HEK293T (cell line): Measurements from ENCODE around the gene OR1A1.
"Not testable (repeated sequence)": the region's sequence is repeated elsewhere in the genome, so short reads cannot be mapped to it uniquely, and the experiment has no call there.

Source experiments
- ARNT ChIP-seq: fragments of 450-650 bp; IDR thresholded peaks from 2 replicates; pipeline ENCODE4 v1.6.1; 2017; ENCODE audit warnings: mild to moderate bottlenecking
- BHLHE40 ChIP-seq: fragments of 450-650 bp; IDR thresholded peaks from 2 replicates; pipeline ENCODE4 v1.6.1; 2016; ENCODE audit warnings: mild to moderate bottlenecking, moderate library complexity, borderline replicate concordance
- CTBP1 ChIP-seq: fragments of 450-650 bp; IDR thresholded peaks from 2 replicates; pipeline ENCODE4 v1.6.1; 2016; ENCODE audit warnings: borderline replicate concordance
- ELF4 ChIP-seq: fragments of 450-650 bp; IDR thresholded peaks from 2 replicates; pipeline ENCODE4 v1.6.1; 2017; ENCODE audit warnings: antibody characterized with exemption
- HDGF ChIP-seq: fragments of 450-650 bp; IDR thresholded peaks from 2 replicates; pipeline ENCODE4 v1.6.1; 2017; ENCODE audit warnings: antibody characterized with exemption, borderline replicate concordance
- SP1 ChIP-seq: fragments of 450-650 bp; IDR thresholded peaks from 2 replicates; pipeline ENCODE4 v1.6.1; 2017
- SUZ12 ChIP-seq: fragments of 450-650 bp; IDR thresholded peaks from 2 replicates; pipeline ENCODE4 v1.6.1; 2016; ENCODE audit warnings: mild to moderate bottlenecking
- TARDBP ChIP-seq: fragments of 450-650 bp; IDR thresholded peaks from 2 replicates; pipeline ENCODE4 v1.6.1; 2016
- ZNF384 ChIP-seq: fragments of 450-650 bp; IDR thresholded peaks from 2 replicates; pipeline ENCODE4 v1.6.1; 2016
- TF ChIP-seq, protein P1 (sequence below): fragments of 450-650 bp; IDR thresholded peaks from 2 replicates; pipeline ENCODE4 v1.6.1; 2016

DNA sequence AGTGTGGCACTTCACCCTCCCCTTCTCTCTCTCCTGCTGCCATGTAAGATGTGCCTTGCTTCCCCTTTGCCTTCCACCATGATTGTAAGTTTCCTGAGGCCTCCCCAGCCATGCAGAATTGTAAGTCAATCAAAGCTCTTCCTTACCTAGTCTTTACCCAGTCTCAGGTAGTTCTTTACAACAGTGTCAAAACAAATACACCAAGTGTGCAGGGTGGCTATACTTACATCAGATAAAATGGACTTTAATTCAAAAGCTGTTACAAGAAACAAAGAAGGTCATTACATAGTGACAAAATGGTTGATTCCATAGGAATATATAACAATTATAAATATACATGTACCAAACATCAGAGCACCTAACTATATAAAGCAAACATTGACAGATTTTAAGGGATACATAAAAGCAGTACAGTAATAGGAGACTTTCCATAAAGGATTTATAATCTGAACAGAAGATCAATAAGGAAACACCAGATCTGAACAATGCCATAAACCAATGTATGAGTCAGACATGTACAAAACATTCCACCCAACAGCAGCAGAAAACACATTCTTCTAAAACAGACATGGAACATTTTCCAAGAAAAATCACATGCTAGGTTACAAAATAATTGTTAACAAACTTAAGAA is 17.4 kb downstream of the OR1A1 start:
- not testable (repeated sequence) for TF ChIP-seq SUZ12, ARNT, BHLHE40, HDGF, SP1, ELF4, CTBP1, TARDBP, ZNF384
- TF ChIP-seq, protein P1, sequence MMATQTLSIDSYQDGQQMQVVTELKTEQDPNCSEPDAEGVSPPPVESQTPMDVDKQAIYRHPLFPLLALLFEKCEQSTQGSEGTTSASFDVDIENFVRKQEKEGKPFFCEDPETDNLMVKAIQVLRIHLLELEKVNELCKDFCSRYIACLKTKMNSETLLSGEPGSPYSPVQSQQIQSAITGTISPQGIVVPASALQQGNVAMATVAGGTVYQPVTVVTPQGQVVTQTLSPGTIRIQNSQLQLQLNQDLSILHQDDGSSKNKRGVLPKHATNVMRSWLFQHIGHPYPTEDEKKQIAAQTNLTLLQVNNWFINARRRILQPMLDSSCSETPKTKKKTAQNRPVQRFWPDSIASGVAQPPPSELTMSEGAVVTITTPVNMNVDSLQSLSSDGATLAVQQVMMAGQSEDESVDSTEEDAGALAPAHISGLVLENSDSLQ, result not testable (repeated sequence)
